ENCODE measurements around the gene ZBED3. TPM values are rescaled to one million over a fixed set of nuclear protein-coding genes. Genes with fewer than 3 reads are reported as not detected.
"Not testable (repeated sequence)": the region's sequence is repeated elsewhere in the genome, so short reads cannot be mapped to it uniquely, and the experiment has no call there.

Gene ZBED3
- total RNA-seq: 0.29 and 0.46 TPM in 2 replicates

GRCh38 chr5:77086689-77087483, at the start of gene ZBED3:
Gene ZBED3 (minus strand): TSS chr5:77087285. CDS start chr5:77077878, 9,407 bp downstream.
- intact Hi-C loops (cut with micrococcal nuclease): loop anchor here (1.0 to 2.0 kb wide), 2 partner anchors 57 to 406 kb away; partner anchors contain the start of genes AGGF1 and WDR41

GRCh38 chr5:77133061-77133758, 46.1 kb upstream of the ZBED3 start:
- intact Hi-C loops (cut with micrococcal nuclease): no loop called here

GRCh38 chr5:77131361-77131760, 44.3 kb upstream of the ZBED3 start:
- intact Hi-C loops (cut with micrococcal nuclease): no loop called here

- intact Hi-C loops (cut with micrococcal nuclease): no loop called here
Observed at GRCh38 chr5:77129391-77129990, 42.4 kb upstream of the ZBED3 start.

GRCh38 chr5:77128411-77129061, 41.5 kb upstream of the ZBED3 start:
- intact Hi-C loops (cut with micrococcal nuclease): no loop called here

- intact Hi-C loops (cut with micrococcal nuclease): no loop called here
Observed at GRCh38 chr5:77123057-77123456, 36.0 kb upstream of the ZBED3 start.

GRCh38 chr5:77120706-77121105, 33.6 kb upstream of the ZBED3 start:
- intact Hi-C loops (cut with micrococcal nuclease): no loop called here

- intact Hi-C loops (cut with micrococcal nuclease): no loop called here
Observed at GRCh38 chr5:77120086-77120485, 33.0 kb upstream of the ZBED3 start.

- intact Hi-C loops (cut with micrococcal nuclease): no loop called here
Observed at GRCh38 chr5:77117161-77117560, 30.1 kb upstream of the ZBED3 start.

GRCh38 chr5:77107035-77107434, 19.9 kb upstream of the ZBED3 start:
- intact Hi-C loops (cut with micrococcal nuclease): not testable (repeated sequence)

- intact Hi-C loops (cut with micrococcal nuclease): no loop called here
Observed at GRCh38 chr5:77104813-77105212, 17.7 kb upstream of the ZBED3 start.

- intact Hi-C loops (cut with micrococcal nuclease): no loop called here
Observed at GRCh38 chr5:77103457-77103856, 16.4 kb upstream of the ZBED3 start.

GRCh38 chr5:77102549-77102948, 15.5 kb upstream of the ZBED3 start:
- intact Hi-C loops (cut with micrococcal nuclease): no loop called here

GRCh38 chr5:77101298-77101697, 14.2 kb upstream of the ZBED3 start:
- intact Hi-C loops (cut with micrococcal nuclease): no loop called here

- intact Hi-C loops (cut with micrococcal nuclease): no loop called here
Observed at GRCh38 chr5:77095189-77095588, 8.1 kb upstream of the ZBED3 start.

- intact Hi-C loops (cut with micrococcal nuclease): loop anchor here (2.0 kb wide), 1 partner anchor 405 kb away; the partner anchor contains the start of gene WDR41
Observed at GRCh38 chr5:77087484-77088261, 588 bp upstream of the ZBED3 start.

- intact Hi-C loops (cut with micrococcal nuclease): loop anchor here (1.0 to 2.0 kb wide), 2 partner anchors 56 to 406 kb away; partner anchors contain the start of genes AGGF1 and WDR41
Observed at GRCh38 chr5:77086368-77086688, 757 bp downstream of the ZBED3 start.

GRCh38 chr5:77083088-77083487, 4.0 kb downstream of the ZBED3 start:
- intact Hi-C loops (cut with micrococcal nuclease): no loop called here

GRCh38 chr5:77082280-77082679, 4.8 kb downstream of the ZBED3 start:
- intact Hi-C loops (cut with micrococcal nuclease): no loop called here

- intact Hi-C loops (cut with micrococcal nuclease): no loop called here
Observed at GRCh38 chr5:77080905-77081304, 6.2 kb downstream of the ZBED3 start.

GRCh38 chr5:77080479-77080878, 6.6 kb downstream of the ZBED3 start:
- intact Hi-C loops (cut with micrococcal nuclease): not testable (repeated sequence)

All from T-helper 1 cell treated with Interleukin-12 subunit alpha and Interleukin-12 subunit beta and Interleukin-4 antibody, amounts not matched to agents 30 ng/mL and 1 ng/mL, for 36 hours (primary cell).